ENCODE results near the gene EP300.
"Not testable (repeated sequence)": the region's sequence is repeated elsewhere in the genome, so short reads cannot be mapped to it uniquely, and the experiment has no call there.

Gene EP300

DNA sequence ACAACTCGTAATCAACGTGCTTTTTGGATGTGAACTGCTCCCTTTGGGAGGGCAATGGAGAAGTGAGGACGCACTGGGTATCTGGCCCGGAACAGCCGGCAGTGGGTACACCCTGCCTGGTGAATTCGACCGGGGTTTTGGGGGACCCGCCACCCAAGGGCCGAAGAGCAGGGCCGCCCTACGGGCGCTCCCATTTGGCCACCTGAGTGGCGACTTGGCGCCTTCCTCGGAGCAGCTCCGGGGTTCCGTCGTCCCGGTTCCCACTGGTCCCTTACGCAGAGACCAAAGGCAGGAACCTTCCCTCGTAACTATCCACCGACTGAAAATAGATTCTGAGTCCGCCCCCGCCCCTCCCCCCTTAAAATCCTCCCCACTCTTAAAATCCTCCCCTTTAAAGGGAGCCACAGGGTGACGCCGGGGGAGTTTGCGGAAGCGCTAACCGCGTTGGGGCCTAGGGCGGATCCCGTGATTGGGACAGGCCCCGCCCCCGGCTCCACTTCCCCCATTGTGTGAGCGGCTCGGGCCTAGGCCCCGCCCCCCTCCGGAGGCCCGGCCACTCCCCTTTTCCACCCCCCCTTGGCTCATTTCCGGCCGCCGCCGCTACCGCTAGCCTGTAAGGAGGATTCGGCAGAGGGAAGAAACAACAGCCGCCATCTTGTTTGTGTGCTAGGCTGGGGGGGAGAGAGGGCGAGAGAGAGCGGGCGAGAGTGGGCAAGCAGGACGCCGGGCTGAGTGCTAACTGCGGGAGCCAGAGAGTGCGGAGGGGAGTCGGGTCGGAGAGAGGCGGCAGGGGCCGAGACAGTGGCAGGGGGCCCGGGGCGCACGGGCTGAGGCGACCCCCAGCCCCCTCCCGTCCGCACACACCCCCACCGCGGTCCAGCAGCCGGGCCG is 1.0 kb upstream of the EP300 start:
- peak; percentile 98 for DNase-seq

DNA sequence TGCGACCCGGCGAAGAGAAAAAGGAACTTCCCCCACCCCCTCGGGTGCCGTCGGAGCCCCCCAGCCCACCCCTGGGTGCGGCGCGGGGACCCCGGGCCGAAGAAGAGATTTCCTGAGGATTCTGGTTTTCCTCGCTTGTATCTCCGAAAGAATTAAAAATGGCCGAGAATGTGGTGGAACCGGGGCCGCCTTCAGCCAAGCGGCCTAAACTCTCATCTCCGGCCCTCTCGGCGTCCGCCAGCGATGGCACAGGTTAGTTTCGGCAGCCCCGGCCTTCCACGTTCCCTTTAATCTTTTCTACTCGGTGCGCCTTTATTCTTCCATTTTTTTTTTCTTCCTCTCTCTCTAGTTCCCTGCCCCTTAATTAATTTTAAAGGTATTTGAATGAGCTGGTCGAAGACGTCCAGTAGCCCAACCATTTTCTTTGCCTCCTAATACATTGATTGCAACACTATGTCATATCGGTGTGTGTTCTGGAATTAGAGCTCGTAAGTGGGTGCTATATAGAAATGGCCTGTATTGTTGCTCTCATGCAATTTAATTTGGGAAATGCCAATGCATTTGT is 537 bp downstream of the EP300 start:
- peak; percentile 27 for DNase-seq

DNA sequence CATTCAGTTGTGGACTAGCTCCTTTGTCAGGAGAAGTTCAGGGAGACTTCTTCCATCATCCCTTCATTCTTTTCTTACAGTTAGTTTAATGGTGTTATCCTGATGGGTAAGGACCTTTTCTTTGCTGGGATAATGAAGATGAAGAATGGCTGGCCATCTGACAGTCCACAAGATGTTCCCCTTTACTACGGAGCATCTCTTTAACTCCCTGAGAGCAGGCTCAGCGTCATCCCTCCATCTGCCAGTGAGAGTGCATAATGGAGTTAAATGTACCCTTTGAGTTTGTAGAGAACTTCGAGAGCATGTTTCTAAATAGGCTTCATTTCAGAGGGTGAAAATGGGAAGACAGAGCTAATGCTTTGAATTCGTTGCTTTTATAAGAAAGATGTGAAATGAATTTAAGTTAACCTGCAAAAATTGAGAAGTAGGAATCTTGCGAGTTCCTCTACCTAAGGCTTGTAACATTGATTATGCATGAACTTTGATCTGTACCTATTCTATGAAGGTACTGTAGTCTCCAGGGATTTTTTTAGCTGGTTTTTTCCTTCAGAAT is 1.7 kb downstream of the EP300 start:
- DNase-seq, result no peak

DNA sequence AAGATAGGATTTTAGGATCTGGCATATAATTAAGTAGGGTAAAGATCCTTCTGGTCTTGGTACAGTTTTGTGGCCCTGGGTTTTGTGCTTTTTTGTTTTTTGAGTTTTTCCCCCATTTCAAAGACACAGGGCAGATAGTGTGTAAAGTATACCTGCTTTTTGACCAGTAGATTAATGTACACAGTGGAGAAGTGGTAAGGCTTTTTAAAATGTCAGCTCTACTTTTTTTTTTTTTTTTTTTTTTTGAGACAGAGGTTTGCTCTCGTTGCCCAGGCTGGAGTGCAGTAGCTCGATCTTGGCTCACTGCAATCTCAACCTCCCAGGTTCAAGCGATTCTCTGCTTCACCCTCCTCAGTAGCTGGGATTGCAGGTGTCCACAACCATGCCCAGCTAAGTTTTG is 4.0 kb downstream of the EP300 start:
- DNase-seq, result no peak

DNA sequence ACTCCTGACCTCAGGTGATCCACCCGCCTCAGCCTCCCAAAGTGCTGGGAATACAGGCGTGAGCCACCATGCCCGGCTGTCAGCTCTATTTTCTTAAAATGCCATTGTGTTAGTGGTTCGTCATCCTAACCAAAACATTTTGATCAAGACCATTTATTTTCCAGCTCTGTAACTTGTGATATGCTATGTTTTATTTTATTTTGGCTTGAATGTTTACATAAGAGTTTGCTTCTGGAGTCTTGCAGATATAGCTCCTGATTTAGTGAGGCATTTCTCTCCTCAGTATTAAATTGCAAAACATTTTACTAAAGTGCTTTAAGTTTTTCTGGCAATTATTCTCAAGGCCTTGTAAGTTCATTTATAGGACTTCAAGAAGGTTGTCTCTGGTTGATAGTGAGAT is 4.4 kb downstream of the EP300 start:
- DNase-seq, result no peak

DNA sequence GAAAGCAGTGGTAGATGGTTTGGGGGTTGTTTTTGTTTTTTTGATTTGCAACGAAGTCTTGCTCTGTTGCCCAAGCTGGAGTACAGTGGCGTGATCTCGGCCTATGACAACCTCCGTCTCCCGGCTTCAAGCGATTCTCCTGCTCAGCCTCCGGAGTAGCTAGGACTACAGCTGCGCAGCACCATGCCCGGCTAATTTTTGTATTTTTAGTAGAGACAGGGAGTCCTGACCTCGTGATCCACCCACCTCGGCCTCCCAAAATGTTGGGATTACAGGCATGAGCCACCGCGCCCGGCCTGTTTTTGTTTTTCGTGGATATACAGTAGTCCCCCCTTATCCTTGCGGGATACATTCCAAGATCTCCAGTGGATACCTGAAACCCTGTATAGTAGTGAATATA is 6.6 kb downstream of the EP300 start:
- no peak for DNase-seq

DNA sequence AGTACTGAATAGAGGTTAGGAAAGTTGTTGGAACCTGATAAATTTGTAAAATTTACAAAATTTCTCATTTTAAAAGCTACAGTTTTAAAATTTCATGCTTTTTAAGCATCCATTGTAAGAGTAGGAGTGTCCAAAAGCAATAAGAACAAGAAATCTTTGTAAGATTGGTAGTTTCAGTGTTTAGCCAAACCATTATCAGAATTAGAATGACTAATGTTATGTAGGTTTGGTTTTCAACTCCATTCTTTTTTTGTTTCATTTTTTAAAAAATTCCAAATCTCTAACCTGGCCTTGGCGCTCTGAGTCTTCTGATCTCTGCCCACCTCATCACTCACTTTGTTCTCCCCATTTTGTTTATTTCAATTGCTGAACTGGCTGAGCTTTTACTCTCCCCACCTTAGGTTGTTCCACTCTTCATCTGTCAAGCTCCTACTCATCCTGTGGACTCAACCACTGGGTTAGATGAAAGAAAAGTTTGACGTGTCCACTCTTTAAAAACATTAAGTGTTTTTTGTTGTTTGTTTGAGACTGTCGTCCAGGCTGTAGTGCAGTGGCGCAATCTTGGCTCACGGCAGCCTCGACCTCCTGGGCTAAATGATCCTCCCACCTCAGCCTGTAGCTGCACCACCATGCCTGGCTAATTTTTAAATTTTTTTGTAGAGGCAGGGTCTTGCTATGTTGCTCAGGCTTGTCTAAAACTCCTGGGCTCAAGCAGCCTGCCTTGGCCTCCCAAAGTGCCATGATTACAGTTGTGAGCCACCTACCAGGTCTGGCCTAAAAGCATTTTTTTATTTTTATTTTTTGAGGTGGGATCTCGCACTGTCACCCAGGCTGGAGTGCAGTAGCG is 14.0 kb downstream of the EP300 start:
- no peak for DNase-seq

DNA sequence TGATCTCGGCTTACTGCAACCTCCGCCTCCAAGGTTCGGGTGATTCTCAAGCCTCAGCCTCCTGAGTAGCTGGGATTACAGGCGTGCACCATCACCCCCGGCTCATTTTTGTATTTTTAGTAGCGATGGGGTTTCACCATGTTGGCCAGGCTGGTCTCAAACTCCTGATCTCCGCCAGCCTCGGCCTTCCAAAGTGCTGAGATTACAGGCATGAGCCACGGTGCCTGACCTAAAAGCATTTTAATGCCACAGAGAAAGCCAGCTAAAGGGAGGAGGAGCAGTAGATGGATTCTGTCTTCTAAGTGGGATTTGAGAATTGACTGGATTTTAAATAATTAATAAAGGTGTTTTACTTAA is 14.6 kb downstream of the EP300 start:
- DNase-seq, result not testable (repeated sequence)

DNA sequence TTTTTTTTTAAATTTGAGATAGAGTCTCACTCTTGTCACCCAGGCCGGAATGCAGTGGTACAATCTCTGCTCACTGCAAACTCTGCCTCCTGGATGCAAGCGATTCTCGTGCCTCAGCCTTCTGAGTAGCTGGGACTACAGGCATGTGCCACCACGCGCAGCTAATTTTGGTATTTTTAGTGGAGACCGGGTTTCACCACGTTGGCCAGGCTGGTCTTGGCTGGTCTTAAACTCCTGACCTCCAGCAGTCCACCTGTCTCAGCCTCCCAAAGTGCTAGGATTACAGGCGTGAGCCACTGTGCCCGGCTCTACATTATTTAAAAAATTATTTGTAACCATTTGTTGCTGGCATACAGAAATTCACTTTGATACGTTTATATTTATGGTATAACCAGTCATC is 18.6 kb downstream of the EP300 start:
- DNase-seq, result no peak

DNA sequence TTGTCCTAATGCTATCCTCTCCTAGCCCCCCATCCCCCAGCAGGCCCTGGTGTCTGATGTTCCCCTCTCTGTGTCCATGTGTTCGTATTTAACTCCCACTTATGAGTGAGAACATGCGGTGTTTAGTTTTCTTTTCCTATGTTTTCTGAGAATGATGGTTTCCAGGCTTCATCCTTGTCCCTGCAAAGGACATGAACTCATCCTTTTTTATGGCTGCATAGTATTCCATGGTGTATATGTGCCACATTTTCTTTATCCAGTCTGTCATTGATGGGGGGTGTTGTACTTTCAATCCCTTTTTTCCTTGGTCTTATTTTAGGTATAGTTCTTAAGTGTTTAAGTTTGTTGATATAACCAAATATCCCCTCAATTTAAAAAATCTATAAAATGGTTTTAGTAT is 23.9 kb downstream of the EP300 start:
- no peak for DNase-seq

DNA sequence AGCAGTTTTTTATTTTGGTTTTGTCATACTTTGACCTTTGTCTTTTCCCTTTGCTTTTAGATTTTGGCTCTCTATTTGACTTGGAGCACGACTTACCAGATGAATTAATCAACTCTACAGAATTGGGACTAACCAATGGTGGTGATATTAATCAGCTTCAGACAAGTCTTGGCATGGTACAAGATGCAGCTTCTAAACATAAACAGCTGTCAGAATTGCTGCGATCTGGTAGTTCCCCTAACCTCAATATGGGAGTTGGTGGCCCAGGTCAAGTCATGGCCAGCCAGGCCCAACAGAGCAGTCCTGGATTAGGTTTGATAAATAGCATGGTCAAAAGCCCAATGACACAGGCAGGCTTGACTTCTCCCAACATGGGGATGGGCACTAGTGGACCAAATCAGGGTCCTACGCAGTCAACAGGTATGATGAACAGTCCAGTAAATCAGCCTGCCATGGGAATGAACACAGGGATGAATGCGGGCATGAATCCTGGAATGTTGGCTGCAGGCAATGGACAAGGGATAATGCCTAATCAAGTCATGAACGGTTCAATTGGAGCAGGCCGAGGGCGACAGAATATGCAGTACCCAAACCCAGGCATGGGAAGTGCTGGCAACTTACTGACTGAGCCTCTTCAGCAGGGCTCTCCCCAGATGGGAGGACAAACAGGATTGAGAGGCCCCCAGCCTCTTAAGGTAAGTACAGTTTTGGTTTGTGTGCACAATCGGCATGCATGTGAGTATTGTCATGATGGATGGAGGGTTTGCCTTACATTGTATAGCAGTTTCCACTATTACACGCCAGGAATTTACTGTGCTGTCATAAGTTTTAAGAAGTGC is 25.0 kb downstream of the EP300 start:
- no peak for DNase-seq

DNA sequence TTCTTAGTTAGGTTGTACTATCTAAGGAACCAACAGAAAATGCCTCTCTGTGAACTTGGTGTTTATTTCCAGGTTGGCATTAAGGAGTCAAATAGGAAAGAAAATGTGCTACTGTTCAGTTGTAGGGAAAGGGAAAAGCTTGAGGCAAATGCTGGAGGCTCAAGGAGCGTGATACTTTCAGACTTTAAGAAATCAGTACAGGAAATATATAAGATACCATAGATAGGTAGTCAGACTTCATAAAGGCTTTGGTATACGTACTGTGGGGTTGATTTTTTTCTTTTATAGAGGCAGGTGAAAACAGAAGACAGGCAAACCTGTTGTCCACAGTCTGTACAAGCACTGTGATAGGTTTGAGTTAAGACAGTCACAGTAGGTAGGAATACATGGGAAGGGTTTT is 30.8 kb downstream of the EP300 start:
- DNase-seq, result no peak

DNA sequence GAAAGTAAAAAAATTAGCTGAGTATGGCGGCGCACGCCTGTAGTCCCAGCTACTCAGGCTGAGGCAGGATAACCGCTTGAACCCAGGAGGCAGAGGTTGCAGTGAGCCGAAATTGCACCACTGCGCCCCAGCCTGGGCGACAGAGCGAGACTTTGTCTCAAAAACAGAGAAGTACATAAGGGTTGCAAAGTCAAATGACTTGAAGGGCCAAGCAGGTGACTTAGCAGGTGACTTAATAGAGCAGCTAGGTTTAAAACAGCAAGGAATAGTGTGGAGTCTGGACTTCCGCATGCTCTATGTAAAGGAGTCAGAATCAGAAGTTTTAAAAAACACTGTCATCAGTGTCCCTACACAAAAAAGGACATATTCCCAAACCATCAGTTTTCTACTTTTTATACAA is 31.7 kb downstream of the EP300 start:
- DNase-seq, result no peak

DNA sequence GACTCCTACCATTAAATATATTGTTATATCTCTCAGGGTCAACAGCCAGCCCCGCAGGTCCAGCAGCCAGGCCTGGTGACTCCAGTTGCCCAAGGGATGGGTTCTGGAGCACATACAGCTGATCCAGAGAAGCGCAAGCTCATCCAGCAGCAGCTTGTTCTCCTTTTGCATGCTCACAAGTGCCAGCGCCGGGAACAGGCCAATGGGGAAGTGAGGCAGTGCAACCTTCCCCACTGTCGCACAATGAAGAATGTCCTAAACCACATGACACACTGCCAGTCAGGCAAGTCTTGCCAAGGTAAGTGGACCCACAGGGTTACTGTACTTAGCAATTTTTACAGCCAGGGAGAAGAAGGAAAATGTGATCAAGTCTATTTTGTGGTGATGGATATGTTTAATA is 35.1 kb downstream of the EP300 start:
- DNase-seq, result no peak

DNA sequence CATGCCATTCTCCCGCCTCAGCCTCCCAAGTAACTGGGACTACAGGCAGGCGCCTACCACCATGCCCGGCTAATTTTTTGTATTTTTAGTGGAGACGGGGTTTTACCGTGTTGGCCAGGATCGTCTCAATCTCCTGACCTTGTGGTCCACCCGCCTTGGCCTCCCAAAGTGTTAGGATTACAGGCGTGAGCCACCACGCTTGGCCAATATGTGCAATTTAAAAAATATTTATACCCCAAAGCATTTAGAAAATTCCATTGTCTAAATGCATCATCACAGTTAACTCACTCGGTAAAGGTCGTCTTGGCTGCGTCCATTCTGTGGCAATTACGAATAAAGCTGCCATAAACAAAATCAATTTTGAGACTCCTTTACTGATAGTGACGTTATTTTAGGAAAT is 36.2 kb downstream of the EP300 start:
- no peak for DNase-seq

DNA sequence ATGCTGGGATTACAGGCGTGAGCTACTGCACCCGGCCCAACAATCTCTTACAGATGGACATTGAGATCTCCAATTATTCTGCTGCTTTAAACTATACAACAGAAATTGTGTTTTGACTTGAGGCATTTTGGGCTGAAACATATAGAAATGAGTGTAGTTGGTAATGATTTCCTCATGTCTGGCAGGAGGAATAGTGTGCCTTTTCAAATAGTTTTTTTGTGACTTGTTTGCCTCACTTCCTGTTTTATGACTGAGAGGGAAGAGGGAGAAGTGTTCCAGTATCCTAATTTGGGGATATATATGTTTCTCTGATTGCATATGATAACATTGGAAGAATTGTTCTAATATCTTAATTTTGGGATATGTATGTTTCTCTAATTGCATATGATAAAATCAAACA is 40.2 kb downstream of the EP300 start:
- no peak for DNase-seq

DNA sequence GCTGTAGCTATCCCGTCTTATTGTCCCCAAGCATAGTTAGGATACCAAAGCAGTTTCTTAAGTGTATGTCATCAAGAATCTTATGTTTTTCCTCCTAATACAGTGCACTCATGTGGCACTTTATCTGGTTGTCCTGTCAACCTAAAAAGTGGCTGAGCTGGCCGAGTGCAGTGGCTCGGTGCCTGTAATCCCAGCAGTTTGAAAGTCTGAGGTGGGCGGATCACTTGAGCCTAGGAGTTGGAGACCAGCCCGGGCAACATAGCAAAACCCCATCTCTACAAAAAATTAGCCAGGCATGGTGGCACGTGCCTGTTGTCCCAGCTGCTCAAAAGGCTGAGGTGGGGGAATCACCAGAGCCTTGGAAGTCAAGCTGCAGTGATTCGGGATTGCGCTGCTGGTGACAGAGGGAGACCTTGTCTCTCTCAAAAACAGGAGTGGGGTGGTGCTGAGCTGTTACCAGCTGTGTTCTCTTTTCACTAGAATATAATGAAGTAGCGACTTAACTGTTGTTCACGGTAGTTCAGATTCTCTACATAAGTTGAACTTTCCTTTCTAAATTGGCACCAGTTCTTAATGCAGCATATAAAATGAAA is 48.1 kb downstream of the EP300 start:
- DNase-seq, result no peak

DNA sequence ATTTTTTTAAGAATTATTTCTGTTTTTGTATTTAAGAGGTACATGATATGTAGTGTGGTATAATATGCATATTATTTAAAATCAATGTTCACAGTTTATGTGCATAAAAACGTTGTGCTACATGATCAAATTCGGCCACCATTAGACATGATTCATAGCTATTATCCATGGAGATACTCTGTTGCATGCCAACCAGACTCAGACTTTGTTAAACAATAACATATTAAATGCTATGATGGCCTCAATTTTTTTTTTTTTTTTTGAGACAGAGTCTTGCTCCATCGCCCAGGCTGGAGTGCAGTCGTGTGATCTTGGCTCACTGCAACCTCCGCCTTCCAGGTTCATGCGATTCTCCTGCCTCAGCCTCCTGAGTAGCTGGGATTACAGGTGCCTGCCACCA is 53.5 kb downstream of the EP300 start:
- DNase-seq, result not testable (repeated sequence)

DNA sequence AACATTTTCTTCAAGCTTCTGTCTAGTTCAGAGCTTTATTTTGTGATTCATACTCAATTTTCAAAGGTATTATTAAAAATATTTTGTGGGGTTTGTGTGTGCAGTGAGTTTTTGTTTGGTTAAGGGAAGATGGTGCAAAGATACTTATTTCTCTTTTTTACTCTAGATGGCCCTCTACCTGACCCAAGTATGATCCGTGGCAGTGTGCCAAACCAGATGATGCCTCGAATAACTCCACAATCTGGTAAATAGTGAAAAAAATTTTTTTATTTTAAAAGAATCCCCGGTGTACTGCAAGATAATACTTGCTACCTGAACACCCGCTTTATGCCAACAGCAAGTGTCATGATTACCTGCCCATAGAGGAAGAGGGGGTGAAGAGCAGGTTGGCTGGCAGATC is 54.2 kb downstream of the EP300 start:
- no peak for DNase-seq

DNA sequence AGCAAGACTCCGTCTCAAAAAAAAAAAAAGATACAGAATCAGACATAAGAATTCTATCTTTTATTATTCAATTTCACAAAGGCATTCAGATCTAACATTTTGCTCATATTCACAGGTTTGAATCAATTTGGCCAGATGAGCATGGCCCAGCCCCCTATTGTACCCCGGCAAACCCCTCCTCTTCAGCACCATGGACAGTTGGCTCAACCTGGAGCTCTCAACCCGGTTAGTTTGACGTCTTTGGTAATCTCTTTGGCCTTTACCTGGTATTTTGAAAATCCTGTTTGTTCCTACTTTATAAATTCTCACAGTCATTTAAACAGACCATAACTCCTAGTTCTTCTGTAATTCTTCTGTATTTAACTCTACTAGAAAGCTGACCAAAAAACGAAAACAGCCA is 55.3 kb downstream of the EP300 start:
- DNase-seq, result no peak

DNA sequence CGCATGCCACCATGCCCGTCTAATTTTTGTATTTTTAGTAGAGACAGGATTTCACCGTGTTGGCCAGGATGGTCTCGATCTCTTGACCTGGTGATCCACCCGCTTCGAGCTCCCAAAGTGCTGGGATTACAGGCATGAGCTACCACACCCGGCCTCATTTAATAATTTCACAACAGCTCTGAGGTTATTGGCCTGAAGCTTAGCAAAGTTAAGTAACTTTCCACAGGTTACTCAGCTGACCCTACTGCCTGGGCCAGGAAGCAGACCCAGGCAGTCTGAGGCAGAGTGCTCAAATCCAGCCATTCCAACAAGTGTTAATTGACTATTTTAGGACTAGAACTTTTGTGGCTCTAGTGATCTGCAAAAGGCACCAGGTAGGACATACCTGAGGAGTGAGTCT is 60.5 kb downstream of the EP300 start:
- DNase-seq, result no peak

DNA sequence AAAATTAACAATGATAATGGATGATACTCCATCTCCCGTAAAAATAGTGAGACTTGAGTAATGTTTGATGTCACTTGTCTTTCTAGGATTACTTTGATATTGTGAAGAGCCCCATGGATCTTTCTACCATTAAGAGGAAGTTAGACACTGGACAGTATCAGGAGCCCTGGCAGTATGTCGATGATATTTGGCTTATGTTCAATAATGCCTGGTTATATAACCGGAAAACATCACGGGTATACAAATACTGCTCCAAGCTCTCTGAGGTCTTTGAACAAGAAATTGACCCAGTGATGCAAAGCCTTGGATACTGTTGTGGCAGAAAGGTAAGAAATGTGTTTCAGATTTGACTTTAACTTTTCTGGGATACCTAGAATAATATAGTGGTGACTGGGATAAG is 64.7 kb downstream of the EP300 start:
- DNase-seq, result no peak
